ENCODE measurements around the gene SLCO3A1.

GRCh38 chr15:92166029-92166428, 312.5 kb downstream of the SLCO3A1 start:
- no peak for TF ChIP-seq CTCF (IDR thresholded peaks at IDR 0.05 in 8 of 11, conservative IDR thresholded peaks at IDR 0.05 in 3 of 11)
- TF ChIP-seq POLR2AphosphoS5 (IDR thresholded peaks at IDR 0.05): no peak
